GM18867 (cell line): Measurements from ENCODE around the gene PAQR5.
"Not testable (repeated sequence)": the region's sequence is repeated elsewhere in the genome, so short reads cannot be mapped to it uniquely, and the experiment has no call there.

Experiments
- ATAC-seq: cut with Tn5 transposase; IDR thresholded peaks from one replicate; pipeline ENCODE4 v1.9.1; 2021; ENCODE audit warnings: mild to moderate bottlenecking, moderate library complexity; ENCODE audit not compliant: unreplicated experiment

Gene PAQR5, protein sequence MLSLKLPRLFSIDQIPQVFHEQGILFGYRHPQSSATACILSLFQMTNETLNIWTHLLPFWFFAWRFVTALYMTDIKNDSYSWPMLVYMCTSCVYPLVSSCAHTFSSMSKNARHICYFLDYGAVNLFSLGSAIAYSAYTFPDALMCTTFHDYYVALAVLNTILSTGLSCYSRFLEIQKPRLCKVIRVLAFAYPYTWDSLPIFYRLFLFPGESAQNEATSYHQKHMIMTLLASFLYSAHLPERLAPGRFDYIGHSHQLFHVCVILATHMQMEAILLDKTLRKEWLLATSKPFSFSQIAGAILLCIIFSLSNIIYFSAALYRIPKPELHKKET

DNA sequence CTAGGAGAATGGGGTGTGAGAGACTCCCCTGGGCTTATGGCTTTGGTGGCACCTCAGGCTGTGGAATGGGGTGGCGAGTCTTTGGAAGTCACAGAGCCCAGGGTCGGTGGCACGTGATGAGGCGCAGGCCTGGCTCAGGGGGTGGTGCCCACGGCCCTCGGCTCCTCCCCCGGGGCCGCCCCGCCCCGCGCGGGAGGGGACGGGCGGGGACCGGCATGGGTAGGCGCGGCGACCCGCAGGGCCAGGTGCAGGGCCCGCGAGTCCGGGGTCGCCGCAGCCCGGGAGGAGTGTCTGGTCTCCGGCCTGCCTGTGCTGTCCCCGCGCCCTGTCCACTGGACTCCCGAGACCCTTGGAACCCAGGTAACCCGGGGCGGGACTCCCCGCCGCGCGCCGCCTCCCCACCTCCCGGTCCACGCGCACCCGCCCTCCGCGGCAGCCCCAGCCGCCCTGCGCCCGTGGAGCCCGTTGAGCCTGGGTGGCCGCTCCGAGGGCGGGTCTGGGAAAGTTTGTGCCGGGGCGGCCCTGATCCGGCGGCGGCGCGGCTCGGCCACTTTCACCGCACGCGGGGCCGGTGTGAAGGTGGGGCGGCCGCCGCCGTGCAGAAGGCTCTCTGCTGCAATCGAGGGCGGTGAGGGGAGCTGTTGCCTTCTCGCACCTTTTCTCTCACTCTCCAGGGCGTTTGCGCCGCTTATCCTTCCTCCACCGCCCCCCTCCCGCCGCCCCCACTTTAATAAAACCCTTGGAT, at the start of gene PAQR5:
PAQR5 (plus strand) TSS at position 216 of the 745 bp plus-strand sequence. CDS start 61,169 bp downstream, outside the sequence.
- no peak for ATAC-seq

DNA sequence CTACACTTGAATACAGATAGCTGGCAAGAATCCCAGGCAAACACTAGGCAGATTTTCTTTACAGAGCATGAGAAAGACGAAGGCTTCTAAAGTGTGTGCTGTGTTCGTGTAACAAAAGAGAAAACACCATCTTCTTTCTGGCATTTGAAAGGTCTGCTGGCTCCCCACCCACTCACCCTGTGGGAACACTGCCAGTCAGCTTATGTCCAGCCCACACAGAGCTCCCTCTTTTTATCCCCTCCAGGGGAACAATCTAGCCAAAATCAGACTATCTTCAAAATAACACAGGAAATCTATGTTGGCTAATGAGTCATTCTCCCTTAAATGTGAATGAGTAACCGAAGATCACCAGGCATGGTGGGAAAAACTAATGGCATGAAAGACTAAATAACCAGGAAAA, 45.6 kb upstream of the PAQR5 start:
- ATAC-seq: no peak

DNA sequence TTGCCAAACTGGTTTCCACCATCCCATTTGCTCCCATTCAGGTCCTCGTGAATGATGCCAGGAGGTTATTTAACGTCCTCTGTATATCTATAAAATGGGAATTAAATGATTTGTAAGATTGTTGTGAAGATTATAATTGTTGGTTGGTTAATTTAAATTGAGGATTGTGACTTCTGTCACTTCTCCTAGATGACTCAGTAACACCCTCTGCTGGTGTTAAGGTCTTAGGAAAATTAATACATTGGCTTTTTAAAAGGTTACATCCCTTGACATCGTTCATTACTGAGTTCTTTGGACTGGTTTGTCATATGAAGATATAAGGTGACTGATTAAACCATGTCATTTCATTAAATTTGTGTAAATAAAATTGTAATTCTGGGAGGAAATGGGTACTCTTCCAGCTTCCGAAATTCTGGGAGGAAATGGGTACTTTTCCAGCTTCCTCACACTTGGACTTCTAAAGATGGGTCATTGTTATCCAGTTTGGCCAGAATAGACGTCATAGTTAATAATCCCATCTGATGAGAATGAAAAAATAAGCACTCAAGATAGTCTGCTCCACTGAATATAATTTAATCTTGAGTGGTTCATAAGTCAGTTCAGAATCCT, 33.3 kb upstream of the PAQR5 start:
- no peak for ATAC-seq

DNA sequence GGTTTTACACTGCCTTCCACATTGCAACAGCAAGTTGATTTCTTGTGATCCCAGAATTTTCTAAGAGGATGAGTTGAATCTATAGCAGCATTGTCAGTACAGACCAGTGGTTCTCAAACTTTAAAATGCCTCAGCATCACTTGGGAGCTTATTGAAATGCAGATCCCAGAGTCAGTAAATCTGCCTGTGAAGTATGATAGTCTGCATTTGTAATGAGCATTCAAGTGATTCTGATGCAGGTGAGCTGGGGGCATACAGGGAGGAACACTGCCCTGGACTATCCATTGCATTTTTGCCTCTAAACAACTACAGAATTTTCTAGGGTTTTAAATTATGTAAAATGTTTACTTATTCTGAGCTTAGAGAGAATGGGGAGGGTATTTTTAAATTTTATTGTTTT, 27.5 kb upstream of the PAQR5 start:
- no peak for ATAC-seq

DNA sequence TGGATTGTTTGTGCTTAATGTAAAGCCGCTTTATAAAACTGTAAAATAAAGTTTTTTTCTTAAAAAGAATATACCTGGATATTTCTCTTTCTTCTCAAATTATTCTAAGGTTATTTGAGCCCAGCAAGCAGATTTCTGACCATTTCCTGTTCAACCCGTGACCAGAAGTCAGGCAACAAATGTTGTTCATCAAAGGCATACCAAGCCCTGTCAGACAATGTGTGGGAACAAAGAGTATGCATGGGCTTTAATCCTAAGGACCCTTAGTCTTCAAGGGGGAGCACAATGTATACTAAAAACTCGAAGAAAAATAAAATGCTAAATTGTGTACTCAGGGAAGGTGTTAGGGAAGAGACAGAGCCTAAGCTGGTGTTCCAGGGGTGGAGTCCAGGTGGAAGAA, 26.6 kb upstream of the PAQR5 start:
- ATAC-seq: no peak

DNA sequence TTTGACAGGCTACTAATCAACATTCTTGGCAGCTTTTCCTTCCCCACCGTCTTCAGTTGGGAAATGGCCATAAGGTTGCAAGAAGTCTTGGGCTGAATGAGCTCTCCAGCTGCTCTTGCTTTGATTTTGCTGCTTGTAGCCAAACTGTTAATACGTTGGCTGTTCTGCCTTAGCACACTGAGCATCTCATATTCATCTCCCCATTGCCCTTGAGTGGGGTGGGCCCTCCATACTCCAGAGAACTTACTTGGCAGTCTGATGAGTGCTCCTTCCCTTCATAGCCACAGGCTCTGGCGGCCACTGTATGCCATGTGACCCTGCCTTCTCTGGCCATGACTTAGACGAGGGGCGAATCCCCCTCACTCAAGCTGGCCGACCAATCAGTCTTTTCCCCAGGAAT, 25.8 kb upstream of the PAQR5 start:
- no peak for ATAC-seq

DNA sequence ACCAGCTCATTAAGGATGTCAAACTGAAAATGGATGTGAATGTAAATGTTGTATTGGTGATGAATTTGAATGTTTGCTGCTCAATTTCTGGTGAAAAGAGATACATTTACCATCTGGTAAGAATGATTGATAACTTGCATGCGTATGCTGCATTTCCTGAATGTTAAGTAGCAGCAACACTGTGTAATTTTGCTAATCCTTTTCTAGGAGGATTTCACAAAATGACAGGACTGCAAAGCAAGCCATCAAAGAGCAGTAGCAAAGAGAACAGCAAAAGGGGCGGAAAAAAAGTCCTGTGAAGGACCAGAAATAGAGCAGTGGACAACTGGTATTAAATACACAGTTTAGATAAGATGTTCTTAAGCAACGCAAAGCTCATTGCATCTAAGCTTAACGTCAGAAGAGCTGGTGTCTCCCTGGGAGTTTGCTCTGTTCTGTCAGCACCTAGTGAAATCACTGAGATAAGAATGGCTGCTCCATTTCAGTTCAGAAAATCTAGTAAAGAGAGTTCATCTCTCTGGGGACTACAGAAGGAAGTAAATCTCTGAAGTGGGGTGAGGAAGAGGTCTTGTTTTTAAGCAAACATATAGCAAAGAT, 23.5 kb upstream of the PAQR5 start:
- ATAC-seq: no peak

DNA sequence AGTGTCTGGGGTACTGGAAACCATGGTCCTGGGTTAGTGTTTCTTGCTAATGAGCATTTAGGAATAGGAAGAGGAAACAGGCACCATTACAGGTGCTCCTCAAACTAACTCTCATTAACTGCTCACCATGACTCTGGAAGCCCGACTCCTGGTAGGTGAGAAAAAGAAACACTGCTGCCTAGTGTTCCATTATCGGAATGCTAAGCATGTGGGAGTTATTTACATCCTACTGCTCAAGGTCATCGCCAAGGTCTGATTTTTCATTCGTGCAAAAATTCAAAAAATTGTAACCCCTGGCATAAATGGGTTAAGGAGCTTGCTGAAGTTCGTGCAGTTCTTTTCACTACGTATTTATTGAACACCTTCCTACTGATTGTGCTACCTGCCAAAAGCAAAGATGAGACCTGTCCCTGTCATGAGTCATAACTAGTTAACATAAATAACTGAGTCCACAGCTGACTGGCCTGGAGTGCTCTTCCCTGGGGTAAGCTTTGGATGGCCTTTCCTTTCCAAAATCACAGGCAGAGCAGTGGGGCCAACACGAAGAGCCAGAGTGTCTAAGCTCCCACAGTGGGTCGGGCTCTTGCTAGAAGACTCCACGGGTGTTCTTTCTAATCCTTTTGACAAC, 22.7 kb upstream of the PAQR5 start:
- no peak for ATAC-seq

DNA sequence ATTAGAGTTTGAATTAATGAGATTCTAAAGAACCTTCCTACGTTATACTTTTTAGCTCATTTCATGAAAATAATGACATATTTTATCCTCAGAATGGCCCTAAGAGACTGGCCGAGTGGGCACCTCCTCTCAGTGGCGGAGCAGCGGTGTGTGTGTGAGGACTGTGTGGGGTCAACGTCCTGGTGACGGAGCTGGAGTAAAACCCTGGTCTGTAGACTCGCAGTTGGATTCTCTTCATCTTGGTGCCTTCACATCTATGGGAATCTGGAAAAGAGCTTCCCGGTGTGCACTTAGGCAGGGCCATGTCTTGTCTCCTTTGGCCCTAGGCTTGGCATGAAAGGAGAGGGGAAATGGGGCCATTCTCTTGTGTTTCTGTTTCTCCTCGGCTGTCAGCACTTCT, 21.4 kb upstream of the PAQR5 start:
- no peak for ATAC-seq

DNA sequence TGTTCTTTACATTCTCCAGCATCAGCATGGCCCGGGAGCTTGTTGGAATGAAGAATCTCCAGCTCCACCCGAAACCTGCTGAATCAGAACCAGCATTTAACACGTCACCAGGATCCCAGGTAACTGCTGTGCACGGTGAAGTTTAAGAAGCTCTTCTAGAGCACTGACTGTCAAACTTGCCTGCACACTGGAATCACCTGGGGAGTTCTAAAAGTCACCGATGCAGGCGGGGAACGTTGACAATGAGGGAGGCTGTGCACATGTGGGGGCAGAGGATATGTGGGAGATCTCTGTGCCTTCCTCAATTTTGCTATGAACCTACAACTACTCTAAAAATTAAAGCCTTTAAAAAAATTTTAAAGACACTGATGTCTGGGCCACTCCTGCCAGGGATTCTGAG, 19.1 kb upstream of the PAQR5 start:
- ATAC-seq: no peak

DNA sequence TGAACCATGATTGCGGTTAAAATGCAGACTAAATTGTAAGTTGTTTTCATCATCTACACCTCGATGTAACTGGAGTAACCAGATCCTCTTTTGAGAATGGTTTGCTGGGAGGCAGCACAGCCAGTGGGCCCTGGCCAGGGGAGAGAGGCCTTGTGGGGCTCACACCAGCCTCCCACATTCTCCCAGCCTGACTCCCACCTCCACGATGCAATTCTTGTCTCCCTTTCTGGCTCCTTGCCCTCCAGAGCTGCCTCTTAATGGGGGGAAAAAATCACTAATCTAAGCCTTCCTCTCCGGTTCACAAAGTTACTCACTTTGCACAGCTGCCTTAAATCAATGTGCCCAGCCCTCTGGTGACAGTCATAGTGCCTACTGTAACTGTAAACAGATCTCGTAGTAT, 17.9 kb upstream of the PAQR5 start:
- ATAC-seq: no peak

DNA sequence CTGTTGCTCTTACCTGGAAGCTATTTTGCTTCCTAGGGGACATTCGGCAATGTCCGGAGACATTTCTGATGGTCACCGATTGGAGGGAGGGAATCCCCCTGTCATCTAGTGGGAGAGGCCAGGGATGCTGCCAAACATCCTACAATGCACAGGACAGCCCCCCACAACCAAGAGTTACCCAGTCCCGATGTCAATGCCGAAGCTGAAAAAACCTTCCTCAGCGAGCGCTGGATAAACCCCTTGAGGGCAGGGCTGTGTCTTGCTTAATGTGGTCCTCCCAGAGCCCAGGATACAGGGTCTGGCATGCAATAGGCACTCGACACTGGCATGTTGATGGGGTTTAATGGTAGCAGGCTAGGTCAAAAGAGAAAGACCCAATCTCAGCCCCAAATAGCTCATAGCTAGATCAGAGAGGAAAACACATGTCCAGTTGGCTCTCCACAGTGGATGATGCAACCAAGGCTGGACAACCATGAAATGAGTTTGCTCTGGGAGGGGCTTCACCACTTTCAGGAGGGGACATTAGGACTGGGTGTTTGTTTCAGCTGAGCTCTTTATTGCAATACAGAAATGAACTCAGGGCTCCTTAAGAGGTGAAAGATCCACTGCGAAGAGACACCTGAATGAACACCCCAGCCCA, 16.5 kb upstream of the PAQR5 start:
- no peak for ATAC-seq

DNA sequence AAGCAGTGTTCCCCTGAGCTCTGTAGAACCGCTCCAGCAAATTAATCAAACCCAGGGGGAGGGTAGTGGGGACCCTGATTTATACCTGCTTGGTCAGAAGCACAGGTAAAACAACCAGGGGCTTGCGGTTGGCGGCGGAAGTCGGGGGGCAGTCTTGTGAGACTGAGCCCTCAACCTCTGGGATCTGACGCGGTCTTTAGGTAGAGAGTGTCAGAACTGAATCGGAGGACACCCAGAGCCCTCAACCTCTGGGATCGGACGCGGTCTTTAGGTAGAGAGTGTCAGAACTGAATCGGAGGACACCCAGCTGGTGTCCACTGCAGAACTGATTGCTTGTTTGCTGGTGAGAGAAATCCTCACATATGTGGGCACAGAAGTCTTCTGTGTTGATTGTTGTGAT, 12.9 kb upstream of the PAQR5 start:
- ATAC-seq: no peak

DNA sequence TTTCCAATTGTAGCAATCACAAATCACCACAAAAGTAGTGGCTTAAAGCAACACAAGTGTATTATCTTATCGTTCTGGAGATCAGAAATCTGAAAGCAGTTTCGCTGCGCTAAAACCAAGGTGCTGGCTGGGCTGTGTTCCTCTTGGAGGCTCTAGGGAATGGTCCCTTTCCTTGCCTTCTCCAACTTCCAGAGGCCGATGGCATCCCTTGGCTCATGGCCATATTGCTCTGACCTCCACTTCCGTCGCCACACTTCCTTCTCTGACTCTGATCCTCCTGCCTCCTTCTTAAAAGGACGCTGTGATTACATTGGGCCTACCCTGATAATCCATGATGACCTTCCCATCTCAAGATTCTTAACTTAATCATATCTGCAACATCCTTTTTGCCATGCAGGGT, 10.7 kb upstream of the PAQR5 start:
- ATAC-seq: no peak

DNA sequence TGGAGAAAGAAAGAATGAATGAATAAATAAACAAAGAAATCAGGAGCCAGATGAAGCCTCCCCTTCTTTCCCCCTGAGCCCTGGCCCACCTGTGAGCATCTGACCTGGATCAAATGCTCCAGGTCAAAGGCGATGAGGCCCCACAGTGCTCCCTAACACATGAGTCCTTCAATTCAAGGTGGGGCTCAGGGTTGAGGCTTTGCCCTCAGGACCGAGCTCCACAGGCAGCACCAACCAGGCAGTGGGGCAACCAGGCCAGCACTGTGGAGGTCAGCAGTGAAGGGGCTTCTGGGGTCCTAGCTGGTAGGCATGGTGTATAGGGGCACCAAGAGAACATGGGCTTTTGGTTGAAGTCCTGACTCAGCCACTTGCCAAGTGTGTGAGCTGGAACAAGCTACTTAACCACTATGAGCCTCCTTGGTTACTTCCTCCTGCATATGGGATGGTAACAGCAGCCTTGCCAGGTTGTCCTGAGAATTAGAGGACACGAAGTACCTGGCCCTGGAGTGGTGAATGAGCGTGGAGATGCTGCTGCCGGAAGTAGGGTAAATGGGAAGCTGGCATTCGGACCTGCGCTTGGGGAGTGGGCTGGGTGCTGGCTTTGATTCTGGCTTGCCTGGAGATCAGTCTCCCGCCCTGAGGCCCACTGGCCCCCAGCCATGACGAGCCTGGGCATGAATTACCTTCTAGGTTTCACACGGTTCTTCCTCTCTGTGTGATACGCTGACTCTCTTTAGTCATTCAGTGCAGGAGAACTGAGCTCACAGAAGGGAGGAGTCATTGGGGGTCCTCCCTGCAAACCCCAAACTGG, 10.0 kb upstream of the PAQR5 start:
- ATAC-seq: no peak

DNA sequence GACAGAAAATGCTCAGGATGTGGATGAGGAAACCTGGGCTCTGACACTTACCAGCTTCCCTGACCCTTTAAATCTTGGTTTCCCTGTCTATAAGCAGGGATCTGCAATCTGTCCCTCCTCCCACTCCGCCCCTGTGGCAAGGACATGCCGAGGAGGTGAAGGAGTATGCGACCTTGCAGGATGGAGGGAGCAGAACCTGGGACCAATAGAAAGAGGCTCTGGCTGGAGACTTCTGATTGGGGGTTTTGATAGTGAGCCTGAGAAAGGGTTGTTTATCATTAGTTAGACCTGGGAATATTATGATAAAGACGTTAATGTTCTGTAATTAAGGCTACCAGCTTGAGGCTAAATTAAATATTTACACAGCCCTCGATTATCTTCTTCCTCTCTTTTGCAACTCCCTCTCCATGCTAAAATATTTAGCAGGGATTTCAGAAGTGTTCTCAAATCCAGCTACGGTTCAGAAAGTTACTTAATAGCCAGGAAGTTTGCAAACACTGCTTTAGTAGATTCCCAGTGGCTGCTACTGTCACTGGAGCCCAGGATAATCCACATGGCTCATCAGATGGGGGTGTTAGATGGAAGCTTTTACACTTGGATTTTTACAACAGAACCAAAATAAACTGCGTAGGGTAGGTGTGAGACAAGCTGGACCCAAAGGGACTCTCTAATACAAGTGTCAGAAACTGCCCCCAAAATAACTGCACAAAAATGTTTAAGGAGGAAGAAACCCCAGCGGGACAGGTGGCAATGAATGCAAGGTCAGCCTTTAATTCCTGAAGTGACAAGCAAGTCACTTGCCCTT, 9.2 kb upstream of the PAQR5 start:
- ATAC-seq: no peak

DNA sequence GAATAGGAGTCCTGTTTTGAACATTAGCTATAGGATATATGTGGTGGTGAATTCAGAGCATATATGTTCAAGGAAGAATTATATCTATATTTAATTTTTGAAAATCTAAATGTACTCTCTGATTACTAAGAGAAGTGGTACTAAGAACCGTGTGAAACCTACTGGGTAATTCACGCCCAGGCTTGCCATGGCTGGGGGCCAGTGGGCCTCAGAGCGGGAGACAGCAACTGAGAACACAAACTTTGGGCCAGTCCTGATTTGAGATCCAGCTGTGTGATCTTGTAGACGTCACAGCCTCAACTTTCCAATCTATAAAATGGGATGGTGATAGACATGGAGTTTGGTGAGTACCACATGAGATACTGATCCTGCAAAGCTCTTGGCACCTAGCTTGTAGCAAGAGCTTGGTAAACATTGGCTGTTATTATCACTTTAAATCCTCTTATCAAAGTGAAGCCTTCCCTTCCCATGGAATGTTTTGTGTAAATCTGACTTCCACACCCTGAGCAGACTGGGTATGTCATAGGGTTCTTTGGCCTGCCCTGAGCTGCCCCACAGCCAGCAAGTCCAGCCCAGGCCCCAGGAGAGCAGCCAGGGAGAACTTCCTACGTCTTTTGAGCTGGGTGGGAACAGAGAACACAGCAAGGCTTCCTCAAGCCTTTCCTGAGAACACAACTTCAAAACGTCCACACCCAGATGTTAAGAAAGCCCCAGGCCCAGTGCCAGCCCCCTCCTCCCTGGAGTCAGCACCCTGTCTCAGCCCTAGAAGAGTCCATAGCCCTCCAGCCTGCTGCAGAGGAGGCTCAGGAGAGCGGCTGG, 8.2 kb upstream of the PAQR5 start:
- ATAC-seq: no peak

DNA sequence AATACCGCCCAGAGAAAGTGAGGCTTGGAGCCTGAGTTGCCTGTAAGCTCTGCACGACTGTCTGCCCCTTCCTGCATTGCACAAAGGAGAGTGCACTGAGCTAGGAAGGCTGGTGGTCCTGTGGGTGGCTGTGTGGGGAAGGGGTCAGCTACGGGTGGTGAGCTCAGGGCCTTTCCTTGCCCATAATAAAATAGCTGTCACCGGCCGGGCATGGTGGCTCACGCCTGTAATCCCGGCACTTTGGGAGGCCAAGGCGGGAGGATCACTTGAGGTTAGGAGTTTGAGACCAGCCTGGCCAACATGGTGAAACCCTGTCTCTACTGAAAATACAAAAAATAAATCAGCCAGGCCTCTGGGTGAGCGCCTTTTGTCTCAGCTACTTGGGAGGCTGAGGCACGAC, 7.1 kb upstream of the PAQR5 start:
- ATAC-seq: not testable (repeated sequence)
